HG02763 (cell line): Measurements from ENCODE around the gene TXNL1.
"Not testable (repeated sequence)": the region's sequence is repeated elsewhere in the genome, so short reads cannot be mapped to it uniquely, and the experiment has no call there.

Source experiments
- ATAC-seq: cut with Tn5 transposase; IDR thresholded peaks from one replicate; pipeline ENCODE4 v1.9.1; 2021; ENCODE audit warnings: mild to moderate bottlenecking, moderate library complexity; ENCODE audit not compliant: unreplicated experiment

Gene TXNL1

DNA sequence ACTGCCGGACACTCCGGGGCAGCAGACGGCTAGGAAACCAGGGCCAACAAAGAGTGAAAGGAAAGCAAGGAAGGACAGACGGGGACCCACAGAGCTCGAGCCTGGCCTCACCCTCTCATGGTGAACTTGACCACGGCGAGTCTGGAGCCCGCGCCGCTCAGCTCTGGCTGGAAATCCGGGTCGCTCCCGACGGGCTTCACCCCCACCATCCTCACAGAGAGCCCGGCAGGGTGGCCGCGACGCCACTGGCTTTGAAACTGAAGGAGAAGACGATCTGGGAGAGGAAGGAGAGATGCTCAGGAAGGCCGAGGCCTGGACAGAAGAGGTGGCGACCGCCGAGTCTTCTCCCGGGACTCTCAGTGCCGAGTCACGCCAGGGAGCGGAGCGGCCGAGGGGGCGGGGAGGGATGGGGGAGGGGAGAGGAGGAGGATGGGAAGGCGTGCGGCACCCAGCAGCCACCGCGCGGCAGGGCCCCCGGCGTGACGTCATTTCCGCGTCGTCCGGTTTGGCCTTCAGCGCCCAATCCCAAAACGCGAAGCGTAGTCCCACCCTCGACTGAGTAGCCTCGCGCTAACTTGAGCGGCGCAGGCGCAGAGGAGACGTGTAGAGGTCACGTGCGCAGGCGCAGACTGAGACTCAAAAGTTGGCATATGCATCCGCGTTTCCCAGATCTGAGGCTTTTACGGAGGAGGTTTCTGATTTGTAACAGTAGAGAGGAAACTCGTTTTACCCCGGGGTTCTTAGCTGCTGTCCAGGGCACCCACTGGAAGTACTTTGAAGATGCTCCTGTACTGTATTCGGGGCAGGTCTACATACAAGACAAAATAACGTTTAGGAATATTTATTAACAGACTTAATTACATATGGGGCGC lies at the start of gene TXNL1:
Gene TXNL1, minus strand, starts transcription at position 361 of the 872 bp plus-strand sequence. Its CDS starts 152 bp downstream, at position 209.
- ATAC-seq: peak; percentile 98

DNA sequence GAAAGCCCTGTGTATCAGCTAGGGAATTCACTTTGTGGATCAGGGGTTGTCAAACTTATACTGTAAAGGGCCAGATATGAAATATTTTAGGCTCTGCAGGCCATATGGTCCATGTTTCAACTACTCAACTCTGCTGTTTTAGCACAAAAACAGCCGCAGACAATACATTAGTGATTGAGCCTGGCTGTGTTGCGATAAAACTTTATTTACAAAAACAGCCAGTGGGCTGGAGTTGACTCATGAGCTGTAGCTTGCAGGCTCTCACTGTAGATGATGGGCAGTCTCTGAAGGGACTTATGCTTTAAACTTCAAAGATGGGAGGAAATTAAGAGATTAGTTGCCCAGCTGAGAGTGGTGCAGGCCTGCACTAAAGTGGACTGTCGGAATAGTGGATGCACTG lies 45.9 kb upstream of the TXNL1 start:
- no peak for ATAC-seq

- no peak for ATAC-seq
These were observed 40.6 kb upstream of the TXNL1 start for GRCh38 chr18:56678836-56679565.

DNA sequence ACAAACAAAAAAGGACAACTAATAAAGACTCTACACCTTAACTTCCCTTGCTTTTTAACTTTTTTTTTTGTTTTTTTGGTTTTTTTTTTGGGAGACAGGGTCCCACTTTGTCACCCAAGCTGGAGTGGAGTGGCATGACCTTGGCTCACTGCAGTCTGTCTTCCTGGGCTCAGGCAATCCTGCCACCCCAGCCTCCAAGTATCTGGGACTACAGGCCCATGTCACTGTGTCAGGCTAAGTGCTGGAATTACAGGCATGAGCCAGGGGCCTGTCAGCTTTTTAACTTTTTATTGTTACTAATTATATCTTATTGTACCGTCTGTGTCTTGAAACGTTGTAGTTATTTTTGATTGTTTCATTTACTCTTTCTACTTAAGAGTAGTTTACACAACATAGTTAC lies 38.2 kb upstream of the TXNL1 start:
- no peak for ATAC-seq

- ATAC-seq: no peak
These were observed 34.6 kb upstream of the TXNL1 start for GRCh38 chr18:56672981-56673380.

GRCh38 chr18:56672391-56672790 lies 34.0 kb upstream of the TXNL1 start:
- ATAC-seq: no peak

GRCh38 chr18:56662902-56663301 lies 24.5 kb upstream of the TXNL1 start:
- ATAC-seq: no peak

- ATAC-seq: no peak
These were observed 24.1 kb upstream of the TXNL1 start for GRCh38 chr18:56662502-56662901.

- no peak for ATAC-seq
These were observed 23.6 kb upstream of the TXNL1 start for GRCh38 chr18:56662063-56662408.

- no peak for ATAC-seq
These were observed 23.1 kb upstream of the TXNL1 start for GRCh38 chr18:56661360-56662062.

- no peak for ATAC-seq
These were observed 22.3 kb upstream of the TXNL1 start for GRCh38 chr18:56660655-56661054.

GRCh38 chr18:56659111-56659510 lies 20.7 kb upstream of the TXNL1 start:
- ATAC-seq: no peak

GRCh38 chr18:56658261-56658660 lies 19.9 kb upstream of the TXNL1 start:
- no peak for ATAC-seq

- ATAC-seq: not testable (repeated sequence)
These were observed 15.9 kb upstream of the TXNL1 start for GRCh38 chr18:56654280-56654679.

DNA sequence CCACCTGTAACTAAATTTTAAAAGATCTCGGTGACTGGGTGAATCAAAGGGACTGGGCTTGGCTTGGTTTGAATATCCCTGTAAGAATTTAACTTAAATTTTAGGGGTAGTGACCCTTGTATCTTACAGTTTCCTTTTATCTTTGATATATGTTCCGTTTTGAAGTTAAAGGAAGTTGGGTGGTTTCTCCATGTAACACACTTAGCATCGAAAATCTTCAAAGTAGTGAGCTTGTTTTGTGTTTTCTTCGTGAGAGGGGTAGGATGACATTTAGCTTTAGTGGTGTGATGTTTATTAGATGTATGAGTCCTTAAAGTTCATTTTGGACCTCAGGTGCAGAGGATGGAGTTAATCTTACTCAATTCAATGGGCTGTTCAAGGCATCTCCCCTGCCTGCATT lies 14.4 kb upstream of the TXNL1 start:
- ATAC-seq: no peak

DNA sequence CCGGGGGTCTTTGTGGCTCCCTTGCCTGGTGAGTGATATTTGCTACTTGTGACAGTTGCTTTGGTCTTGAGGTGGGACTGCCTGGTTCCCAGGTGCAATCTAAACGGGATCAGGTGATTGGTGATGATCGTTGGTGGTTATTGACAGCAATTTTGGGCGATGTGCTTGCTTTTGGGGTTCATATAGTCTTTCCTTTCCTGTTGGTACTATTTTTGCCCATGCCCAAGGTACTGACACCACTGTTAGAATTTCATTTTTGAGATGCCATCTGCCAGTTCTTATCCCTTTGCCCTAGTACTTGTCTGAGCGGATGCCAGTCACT lies 13.3 kb upstream of the TXNL1 start:
- no peak for ATAC-seq

DNA sequence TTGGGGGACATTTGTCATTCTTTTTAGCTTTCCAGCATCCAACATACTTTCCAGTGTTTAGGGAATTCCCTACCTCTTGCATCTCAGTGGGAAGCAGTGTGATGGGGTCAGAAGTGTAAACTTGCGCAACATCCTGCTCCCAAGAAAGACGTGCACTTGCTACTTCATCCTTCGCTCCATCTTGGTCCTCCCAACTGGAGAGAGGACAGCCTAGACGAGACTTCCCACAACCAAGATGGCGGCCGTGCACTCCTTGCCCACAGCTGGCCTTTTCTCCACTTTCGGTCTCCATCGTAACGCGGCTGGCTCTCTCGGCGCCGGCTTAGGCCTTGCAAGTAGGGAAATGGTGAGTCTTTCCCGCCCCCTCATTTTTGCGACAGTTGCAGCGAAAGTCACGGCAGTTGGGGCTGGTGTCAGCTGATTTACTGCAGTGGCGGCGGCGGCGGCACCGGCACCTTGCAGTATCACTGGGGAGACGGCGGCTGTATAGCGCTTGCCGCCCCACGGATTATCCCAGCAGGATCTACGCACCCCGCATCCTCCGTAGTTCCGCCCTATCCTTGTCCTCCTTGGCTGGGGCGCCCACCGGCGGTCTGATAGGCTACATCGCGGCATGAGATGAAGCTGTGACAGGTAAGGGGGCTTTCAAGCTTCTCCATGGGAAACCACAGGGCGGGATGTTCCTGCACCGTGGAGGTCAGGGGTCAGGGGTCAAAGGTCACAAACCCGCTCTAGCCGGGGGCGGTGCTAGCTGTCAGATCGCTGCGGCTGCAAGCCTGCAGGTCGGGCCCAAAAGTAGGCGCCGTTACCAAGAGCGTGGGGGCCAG lies 12.8 kb upstream of the TXNL1 start, which contains the start of gene WDR7:
Gene WDR7, plus strand, starts transcription at position 416 of the 827 bp plus-strand sequence. CDS start 21,157 bp downstream, outside the sequence.
- peak; percentile 99 for ATAC-seq

GRCh38 chr18:56649996-56650395 lies 11.6 kb upstream of the TXNL1 start:
- no peak for ATAC-seq

DNA sequence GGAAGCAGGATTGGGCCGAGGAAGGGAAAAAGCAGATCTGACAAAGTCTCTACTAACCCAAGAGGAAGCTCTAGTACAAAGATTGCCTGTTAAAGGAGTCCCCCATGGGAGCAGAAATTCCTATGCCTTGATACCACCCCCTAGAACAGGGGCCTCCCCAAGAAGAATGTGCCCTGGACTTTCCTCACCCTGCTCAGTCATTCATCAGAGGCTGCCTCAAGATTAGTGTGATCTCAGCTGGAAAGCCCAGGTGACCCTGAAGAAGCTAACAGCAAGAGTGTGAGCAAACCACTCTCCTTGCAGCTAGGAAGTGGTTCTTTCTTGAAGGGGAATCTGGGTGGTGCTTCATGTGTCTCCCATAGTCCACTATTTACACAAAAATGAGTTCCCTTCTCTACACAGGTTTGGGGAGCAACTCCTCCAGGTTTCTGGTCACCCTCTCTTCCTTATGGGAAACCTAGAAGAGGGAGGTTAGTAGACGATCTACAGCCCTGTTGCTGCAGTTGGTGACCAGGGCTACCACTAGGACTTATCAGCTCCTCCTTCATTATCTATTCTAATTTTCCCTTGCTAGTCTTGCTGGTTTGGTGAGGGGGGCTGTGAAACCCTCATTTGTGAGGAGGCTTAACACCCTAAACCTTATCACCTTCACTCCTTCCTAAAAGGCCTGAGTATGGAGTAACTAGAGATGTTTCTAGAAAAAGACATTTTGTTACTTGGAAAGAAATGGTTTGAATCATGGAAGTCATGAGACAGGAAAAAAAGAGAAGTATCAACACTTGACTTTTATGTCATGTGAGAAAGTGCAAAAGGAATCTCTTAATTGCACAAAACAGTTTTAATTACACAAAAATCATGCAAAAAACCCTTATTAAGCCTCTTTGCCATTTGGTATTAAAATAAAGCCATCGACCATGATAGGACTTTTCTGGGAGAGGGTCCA lies 9.8 kb upstream of the TXNL1 start:
- ATAC-seq: no peak

- ATAC-seq: no peak
These were observed 8.7 kb upstream of the TXNL1 start for GRCh38 chr18:56647071-56647470.
